Epithelial cell of prostate (primary cell): ENCODE measurements around the gene DNHD1.

ENCODE experiments used
- DNase-seq: peaks from one replicate; pipeline ENCODE4 v3.0.0-alpha.2; 2011; ENCODE audit warnings: low read depth, low spot score
- H3K27ac ChIP-seq: fragments of 450-650 bp; 2 replicates; pipeline ENCODE4 v1.5.1; 2017; ENCODE audit warnings: mild to moderate bottlenecking

DNHD1 gene

GRCh38 chr11:6557761-6558674 lies 60.9 kb downstream of the DNHD1 start:
- H3K27ac ChIP-seq: no peak overlapping the region
- no peak for DNase-seq

DNA sequence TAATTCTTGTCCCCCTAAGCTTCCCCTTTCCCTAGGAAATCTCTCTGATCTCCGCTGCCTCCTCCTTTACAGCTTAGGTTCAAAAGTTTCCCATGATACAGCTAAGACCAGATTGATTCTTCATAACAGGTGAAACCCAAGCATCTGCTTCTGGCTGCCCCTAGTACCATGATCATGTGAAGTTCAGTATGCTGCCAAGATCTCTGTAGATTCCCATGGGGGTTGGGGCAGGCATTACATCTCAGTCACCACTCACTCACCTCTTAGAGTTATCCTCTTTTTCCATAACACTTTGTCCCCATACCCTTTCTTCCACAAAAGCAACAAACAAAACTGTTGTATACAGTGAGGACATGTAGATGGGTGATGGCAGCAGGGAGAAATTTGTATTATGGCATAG lies 62.3 kb downstream of the DNHD1 start:
- DNase-seq: no peak
- H3K27ac ChIP-seq: no peak overlapping the region

DNA sequence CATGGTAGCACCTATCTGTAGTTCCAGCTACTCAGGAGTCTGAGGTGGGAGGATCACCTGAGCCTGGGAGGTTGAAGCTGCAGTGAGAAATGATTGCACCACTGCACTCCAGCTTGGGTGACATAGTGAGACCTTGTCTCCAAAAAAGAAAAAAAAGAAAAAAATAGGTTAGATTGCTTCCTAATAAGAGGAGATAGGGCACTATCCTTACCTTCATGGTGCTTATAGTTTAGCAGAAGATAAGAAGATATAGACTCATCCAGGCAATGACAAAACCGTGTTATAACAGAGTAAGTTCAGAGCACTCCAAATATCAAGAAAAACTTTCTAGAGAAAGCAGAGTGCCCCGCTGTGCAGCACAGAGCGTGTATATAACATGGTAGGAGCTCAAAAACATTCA lies 64.2 kb downstream of the DNHD1 start:
- H3K27ac ChIP-seq: no peak overlapping the region
- no peak for DNase-seq

DNA sequence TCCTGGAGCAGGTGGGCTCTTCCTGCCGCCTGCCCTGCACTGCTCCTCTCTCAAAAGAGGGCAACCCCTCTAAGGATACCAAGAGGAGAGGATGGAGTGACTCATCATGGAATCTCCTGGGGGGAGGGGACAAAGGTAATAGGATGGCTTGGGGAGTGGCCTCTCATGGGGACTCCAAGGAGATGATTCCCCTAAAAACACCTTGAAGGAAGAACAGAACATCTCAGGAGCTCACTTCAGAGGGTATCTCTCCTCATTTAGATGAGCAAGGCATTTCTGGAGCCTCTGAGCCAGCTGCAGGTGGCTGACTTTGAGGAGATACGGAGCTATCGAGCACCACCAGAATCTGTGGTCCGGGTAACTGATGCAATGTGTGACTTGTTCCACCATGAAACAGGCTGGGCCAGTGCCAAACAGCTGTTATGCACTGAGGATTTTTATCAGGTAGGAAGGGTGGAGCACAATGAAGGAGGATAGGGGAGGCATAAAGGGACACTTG lies 66.1 kb downstream of the DNHD1 start:
- DNase-seq: no peak
- H3K27ac ChIP-seq: no peak overlapping the region

- no peak for DNase-seq
- no peak overlapping the region for H3K27ac ChIP-seq
These were observed 66.6 kb downstream of the DNHD1 start for GRCh38 chr11:6563667-6564066.

- no peak for DNase-seq
- no peak overlapping the region for H3K27ac ChIP-seq
These were observed 68.2 kb downstream of the DNHD1 start for GRCh38 chr11:6565325-6565724.

DNA sequence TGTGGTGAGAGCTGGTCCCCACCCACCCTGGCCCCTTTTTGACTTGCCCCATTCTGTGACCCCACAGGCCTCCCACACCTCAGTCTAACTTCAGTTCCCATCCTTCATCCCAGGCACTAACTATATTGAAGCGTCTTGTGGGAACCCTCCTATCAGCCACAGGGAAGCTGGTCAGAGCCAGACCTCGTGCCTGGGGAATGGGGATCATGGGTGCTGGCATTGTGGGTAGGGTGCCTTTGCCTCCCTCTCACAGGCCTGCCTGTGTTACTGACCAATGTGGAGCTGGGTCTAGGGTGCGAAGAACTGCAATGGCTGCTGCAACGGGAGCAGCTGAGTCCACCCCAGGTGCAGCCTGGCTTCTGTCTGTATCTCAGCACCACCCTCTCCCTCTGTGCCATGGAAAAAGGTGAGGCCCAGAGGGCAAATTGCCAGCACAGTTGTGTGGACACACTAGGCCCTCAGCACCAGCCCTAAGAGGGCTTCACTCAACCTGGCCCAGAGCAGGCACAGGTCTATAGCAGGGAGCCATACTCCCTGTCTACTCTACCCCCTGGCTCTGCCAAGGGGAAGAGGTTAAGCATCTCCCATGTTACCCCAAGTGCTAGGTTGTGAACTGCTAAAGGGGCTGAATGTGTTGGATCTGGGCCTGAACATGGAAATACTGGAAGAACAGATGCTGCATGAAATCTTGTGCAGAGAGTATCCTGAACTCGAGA lies 69.1 kb downstream of the DNHD1 start:
- DNase-seq: no peak
- no peak overlapping the region for H3K27ac ChIP-seq

DNA sequence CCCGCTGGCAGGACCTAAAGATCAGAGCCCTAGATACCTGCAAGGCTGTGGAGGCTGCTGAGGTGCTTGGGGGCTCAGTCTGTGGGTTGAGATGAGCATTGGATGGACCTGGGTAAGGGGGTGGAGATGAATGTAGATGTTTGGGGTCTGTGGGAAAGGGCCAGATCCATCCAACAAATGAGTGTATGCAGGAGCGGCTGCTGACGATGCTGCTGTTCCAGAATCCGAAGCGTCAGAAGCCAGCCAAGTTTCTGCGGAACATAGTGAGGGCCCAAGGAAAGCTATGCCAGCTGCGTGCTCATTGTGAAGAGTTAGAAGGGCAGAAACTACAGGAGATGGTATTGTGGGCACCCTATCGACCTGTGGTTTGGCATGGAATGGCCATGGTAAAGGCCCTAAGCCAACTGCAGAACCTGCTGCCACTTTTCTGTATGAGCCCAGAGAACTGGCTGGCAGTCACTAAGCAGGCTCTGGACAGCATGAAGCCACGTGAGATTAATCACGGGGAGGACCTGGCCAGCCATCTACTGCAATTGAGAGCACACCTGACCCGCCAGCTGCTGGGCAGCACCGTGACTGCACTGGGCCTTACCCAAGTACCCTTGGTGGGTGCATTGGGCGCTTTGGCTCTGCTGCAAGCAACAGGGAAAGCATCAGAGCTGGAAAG lies 69.8 kb downstream of the DNHD1 start:
- no peak overlapping the region for H3K27ac ChIP-seq

GRCh38 chr11:6567371-6567745 lies 70.3 kb downstream of the DNHD1 start:
- DNase-seq: no peak
- no peak overlapping the region for H3K27ac ChIP-seq

More for the DNA sequence above, 69.8 kb downstream of the DNHD1 start:
- no peak for DNase-seq

GRCh38 chr11:6568191-6568918 lies 71.3 kb downstream of the DNHD1 start:
- no peak for DNase-seq
- no peak overlapping the region for H3K27ac ChIP-seq

DNA sequence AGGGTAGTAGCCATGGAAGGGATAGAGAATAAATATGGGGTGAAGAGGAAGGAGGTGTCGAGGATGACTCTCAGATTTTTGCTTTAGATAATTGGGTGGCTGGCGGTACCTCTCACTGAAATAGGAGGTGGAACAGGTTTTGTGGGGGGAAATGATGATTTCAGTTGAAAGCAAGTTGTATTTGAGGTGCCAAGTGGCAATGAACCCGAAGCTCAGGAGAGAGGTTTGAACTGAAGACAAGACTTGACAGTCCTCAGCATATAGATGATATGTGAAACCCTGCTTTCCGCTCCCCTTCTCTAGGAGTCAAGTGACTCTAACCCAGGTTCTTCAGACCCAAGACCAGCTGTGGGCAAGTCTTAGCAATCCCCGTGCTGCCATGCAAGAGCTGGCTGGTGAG lies 72.6 kb downstream of the DNHD1 start:
- no peak overlapping the region for H3K27ac ChIP-seq
- no peak for DNase-seq

GRCh38 chr11:6570691-6571427 lies 73.8 kb downstream of the DNHD1 start:
- no peak overlapping the region for H3K27ac ChIP-seq
- DNase-seq: no peak

DNA sequence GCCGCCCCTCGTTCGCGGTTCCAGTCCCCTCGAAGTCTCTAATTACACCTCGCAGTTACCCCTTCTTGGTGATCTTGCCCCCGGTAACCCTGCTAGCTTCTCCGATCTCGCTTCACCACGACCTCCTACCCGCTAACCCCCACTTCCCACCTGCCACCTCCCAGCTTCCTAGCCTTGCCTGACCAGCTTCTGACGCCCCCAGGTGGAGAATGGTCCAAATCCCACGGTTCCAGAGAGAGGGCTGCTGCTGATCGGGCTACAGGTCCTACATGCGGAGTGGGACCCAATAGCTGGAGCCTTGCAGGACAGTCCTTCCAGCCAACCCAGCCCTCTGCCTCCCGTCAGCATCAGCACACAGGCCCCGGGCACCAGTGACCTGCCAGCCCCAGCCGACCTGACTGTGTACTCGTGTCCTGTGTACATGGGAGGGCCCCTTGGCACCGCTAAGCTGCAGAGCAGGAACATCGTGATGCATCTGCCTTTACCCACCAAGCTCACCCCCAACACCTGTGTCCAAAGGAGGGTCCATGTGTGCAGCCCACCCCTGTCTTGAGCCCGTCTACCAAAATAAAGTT lies 74.4 kb downstream of the DNHD1 start:
- DNase-seq: no peak
- no peak overlapping the region for H3K27ac ChIP-seq

GRCh38 chr11:6572215-6572614 lies 75.1 kb downstream of the DNHD1 start:
- H3K27ac ChIP-seq: no peak overlapping the region
- DNase-seq: peak; percentile 12

DNA sequence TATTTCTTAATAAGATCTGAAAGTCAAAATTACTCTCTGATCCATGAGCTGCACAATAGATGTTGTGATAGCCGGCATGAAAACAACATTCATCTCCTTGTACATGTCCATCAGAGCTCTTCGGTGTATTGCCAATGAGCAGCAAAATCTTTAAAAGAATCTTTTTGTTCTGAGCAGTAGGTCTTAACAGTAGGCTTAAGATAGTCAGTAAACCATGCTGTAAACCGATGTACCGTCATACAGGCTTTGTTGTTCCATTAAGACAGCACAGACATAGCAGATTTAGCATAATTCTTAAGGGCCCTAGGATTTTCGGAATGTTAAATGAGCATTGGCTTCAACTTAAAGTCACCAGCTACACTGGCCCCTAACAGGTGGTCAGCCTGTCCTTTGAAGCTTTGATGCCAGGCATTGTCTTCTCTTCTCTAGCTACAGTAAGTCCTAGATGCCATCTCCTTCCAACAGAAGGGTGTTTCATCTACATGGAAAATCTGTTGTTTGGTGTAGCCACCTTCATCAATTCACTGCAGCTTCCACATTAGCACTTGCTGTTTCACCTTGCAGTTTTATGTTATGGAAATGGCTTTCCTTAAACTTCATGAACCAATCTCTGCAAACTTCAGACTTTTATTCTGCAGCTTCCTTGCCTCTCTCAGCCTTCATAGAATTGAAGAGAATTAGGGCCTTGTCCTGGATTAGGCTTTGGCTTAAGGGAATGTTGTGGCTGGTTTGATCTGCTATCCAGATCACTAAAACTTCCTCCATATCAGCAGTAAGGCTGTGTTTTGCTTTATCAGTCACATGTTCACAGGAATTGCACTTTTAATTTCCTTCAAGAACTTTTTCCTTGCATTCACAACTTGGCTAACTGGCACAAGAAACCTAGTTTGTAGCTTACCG lies 78.0 kb downstream of the DNHD1 start:
- no peak overlapping the region for H3K27ac ChIP-seq
- no peak for DNase-seq

- H3K27ac ChIP-seq: no peak overlapping the region
- no peak for DNase-seq
These were observed 79.6 kb downstream of the DNHD1 start for GRCh38 chr11:6576471-6577373.

DNA sequence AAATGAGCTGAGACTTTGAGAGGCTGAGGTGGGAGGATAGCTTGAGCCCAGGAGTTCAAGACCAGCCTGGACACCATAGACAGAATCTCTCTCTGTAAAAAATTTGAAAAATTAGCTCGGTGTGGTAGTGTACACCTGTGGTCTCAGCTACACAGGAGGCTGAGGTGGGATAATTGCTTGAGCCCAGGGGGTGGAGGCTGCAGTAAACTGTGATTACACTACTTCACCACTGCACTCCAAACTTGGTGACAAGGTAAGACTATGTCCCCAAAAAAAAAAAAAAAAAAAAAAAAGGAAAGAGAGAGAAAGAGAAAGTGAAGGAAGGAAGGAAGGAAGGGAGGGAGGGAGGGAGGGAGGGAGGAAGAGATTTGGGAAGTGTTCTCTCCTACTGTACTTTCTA lies 81.1 kb downstream of the DNHD1 start:
- H3K27ac ChIP-seq: no peak overlapping the region

More for the DNA sequence above, 81.1 kb downstream of the DNHD1 start:
- no peak for DNase-seq
